SKM-1 treated with dmso at 0.1 percent for 144 hours (cell line): ENCODE measurements around the gene CHAF1A.

Experiments used
- DNase-seq: peaks from one replicate; lab custom pipeline; 2025; ENCODE audit not compliant: unreplicated experiment; lab: John Stamatoyannopoulos, UW

CHAF1A gene

GRCh38 chr19:4365791-4366665 is 36.4 kb upstream of the CHAF1A start:
- DNase-seq, result no peak

- DNase-seq, result no peak
Measured at GRCh38 chr19:4366666-4367335, 35.6 kb upstream of the CHAF1A start.

- DNase-seq, result no peak
Measured at GRCh38 chr19:4367336-4367723, 35.1 kb upstream of the CHAF1A start.

- no peak for DNase-seq
Measured at GRCh38 chr19:4367781-4368127, 34.7 kb upstream of the CHAF1A start.

GRCh38 chr19:4368128-4368820 is 34.2 kb upstream of the CHAF1A start:
- DNase-seq, result no peak

GRCh38 chr19:4369109-4369887 is 33.1 kb upstream of the CHAF1A start:
- peak; percentile 37 for DNase-seq

- no peak for DNase-seq
Measured at GRCh38 chr19:4369888-4370260, 32.6 kb upstream of the CHAF1A start.

- no peak for DNase-seq
Measured at GRCh38 chr19:4370418-4371041, 31.9 kb upstream of the CHAF1A start.

GRCh38 chr19:4371247-4372164 is 30.9 kb upstream of the CHAF1A start:
- DNase-seq, result no peak

GRCh38 chr19:4372165-4373012 is 30.1 kb upstream of the CHAF1A start:
- DNase-seq, result no peak

GRCh38 chr19:4373013-4373367 is 29.4 kb upstream of the CHAF1A start:
- DNase-seq, result no peak

GRCh38 chr19:4373601-4374497 is 28.6 kb upstream of the CHAF1A start:
- DNase-seq, result no peak

- no peak for DNase-seq
Measured at GRCh38 chr19:4374498-4375163, 27.8 kb upstream of the CHAF1A start.

- no peak for DNase-seq
Measured at GRCh38 chr19:4375164-4376027, 27.0 kb upstream of the CHAF1A start.

- no peak for DNase-seq
Measured at GRCh38 chr19:4376028-4376670, 26.3 kb upstream of the CHAF1A start.

- DNase-seq, result no peak
Measured at GRCh38 chr19:4376671-4376990, 25.8 kb upstream of the CHAF1A start.
